COLO668 (cell line): ENCODE results near the gene GPALPP1.
A peak's percentile ranks its signal among the peaks of the same experiment; 100 is the strongest.
"Not testable (repeated sequence)": the region's sequence is repeated elsewhere in the genome, so short reads cannot be mapped to it uniquely, and the experiment has no call there.

Experiments
- DNase-seq: peaks from one replicate; lab custom pipeline; 2025; ENCODE audit not compliant: unreplicated experiment; lab: John Stamatoyannopoulos, UW

GPALPP1 gene

DNA sequence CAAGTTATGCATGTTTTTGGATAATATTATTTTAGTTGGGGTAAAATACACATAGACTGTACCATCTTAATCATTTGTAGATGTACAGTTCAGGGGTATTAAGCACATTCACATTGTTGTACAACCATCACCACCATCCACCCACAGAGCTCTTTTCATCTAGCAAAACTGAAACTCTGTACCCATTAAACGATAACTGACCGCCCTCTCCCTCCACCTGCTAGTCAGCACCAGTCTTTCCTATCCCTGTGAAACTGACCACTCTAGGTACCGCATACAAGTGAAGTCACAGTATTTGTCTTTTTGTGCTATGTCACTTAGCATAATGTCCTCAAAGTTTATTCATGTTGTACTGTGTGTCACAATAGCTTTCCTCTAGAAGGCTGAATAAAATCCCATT, 70.7 kb downstream of the GPALPP1 start:
- no peak for DNase-seq

DNA sequence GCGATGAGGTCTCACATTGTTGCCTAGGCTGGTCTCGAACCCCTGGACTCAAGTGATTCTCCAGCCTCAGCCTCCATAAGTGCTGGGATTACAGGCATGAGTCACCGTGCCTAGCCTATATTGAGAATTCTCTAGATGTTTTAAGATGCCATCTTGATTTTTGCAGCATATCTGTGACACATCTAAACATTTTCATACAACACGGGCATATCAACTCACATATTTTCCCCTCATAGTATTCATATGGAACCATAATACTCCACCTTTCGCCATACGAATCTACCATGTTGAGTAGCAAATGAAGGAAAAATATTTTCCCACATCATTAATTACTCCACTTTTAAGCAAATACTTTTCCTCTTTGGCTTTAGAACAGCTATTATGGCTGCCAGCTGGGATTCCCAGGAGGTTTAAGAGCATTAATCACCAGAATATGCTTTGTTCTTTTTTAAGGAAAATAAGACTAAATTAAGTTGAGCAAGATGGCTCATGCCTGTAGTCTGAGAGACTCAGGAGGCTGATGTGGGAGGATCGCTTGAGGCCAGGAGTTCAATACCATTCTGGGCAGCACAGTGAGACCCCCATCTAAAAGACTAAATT, 74.0 kb downstream of the GPALPP1 start:
- DNase-seq = no peak

DNA sequence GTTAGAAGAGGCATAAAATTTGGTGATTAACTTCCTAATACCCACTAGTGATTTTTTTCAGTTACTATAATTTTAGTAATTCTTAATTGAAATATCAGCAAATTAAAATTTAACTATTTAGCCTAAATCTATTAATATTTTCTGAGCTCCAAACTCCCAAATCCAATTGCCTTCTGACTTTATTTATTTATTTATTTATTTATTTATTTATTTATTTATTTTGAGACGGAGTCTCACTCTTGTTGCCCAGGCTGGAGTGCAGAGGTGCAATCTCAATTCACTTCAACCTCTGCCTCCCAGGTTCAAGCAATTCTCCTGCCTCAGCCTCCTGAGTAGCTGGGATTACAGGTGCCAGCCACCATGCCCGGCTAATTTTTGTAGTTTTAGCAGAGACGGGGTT, 74.6 kb downstream of the GPALPP1 start:
- DNase-seq = not testable (repeated sequence)

DNA sequence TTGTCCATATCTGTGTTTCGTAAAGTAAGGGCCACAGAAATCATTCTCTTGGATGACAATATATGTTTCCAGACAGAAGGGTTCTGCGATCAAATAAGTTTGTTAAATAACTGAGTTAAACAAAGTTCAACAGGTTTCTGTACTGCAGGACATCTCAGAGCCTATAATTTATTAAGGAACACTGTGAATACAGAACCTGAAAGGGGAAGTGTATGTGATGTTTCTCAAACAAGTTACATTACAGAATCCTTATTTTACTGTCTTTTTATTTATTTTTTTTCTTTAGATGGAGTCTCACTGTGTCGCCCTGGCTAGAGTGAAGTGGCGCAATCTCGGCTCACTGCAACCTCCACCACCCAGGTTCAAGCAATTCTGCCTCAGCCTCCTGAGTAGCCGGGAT, 75.6 kb downstream of the GPALPP1 start:
- DNase-seq = no peak

DNA sequence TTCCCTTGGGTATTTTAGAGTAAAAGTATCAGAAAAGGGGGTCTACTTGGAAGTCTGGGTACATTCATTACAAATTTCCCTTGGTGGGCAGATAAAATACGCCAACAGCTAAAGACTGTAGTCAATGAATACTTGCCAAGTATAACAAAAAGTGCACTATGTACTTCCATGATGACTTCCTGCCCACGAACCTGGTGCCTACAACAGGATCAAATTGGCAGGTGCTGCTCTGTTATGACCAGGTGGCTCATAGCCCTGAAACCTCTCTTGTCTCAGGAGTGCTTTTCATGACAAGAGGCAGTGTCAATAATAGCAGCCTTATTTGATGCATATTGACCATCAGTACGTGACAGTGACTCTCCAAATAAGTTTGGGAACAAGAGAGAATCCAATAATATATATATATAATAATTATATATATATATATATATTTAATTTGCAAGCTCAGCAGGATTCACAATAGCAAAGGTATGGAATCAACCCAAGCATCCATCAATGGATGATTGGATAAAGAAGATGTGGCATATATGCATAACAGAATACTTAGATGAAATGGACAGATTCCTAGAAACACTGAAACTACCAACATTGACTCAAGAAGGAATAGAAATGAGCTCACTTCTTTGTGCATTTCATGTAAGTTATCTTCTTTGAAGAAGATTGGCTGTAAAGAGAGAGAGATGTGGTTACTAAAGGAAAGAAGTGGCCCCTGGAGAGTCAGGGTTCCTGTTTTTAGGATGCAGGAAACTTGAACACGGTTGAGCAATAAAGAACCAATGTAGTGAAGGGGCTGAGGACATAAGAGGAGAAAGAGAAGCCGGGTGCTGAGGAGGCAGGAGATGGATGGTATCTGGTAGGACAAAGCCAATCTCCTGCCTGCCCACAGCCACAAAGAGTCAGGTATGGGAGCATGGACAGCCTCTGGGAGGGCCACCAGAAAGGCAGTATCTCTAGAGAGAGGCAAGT, 79.0 kb downstream of the GPALPP1 start:
- peak; percentile 81 for DNase-seq

DNA sequence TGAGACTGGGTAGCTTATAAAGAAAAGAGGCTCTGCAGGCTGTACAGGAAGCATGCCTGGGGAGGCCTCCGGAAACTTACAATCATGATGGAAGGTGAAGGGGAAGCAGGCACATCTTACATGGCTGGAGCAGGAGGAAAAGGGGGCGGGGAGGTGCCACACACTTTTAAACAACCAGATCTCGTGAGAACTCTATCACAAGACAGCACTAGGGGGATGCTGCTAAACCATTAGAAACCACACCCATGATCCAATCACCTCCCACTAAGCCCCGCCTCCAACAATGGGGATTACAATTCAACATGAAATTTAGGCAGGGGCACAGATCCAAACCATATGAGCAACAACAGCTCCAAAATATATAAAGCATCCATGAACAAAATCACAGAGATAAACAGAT, 84.5 kb downstream of the GPALPP1 start:
- DNase-seq = no peak

DNA sequence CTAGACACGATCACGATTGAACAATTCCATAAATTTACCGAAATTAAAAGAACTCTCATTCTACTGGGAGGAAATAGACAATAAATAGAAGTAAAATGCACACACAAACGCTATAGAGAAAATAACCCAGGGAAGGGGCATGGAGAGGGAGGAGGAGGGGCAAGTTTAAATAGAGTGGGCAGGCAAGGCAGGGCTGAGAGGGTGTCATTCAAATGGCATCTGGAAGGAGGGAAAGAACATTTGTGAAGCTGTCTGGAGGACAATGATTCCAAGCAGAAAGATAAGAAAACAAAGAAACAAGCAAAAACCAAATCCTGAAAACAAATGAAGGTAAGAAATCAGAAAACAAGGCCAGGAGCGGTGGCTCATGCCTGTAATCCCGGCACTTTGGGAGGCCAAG, 85.4 kb downstream of the GPALPP1 start:
- no peak for DNase-seq

DNA sequence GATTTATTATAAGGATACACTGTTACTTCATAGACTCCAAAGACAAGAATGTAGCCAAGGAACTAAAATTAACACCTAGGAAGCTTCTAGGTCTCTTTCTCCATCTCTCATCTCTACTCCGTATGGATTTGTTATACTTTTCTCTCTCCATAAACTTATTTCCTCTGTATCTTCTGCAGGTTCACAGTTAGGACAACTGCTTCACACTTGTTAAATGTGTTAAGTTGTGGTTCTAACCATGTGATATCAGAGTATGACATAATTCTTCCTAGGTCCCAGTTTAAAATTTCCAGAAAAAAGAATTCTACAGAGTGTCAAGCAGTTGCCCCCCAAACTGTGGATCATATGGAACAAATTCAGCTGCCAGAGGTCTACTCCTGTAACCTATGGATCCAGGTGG, 88.7 kb downstream of the GPALPP1 start:
- no peak for DNase-seq
